K562 (cell line): ENCODE data around the gene UMODL1. TPM values are rescaled to one million over a fixed set of nuclear protein-coding genes. Genes with fewer than 3 reads are reported as not detected.

ENCODE experiments used
- ATAC-seq: fragments of 200-7000 bp; cut with Tn5 transposase; 3 replicates; pipeline ENCODE4 v1.9.1; 2020; ENCODE audit warnings: moderate library complexity
- BruUV-seq: library from RNA; stranded (reverse); fragments of 400-500 nt; replicated peaks from 2 replicates; lab custom pipeline; 2021; lab: Mats Ljungman, UMichigan
- CTCF ChIA-PET: fragments of 300-600 bp; formaldehyde crosslinking; extraction: SDS; loops from one replicate; lab custom pipeline; 2021; ENCODE audit warnings: low intra/inter-chr PET ratio; lab: Yijun Ruan, JAX
- POLR2A ChIA-PET: fragments of 300-600, 350-650 bp; sonication (Branson Sonifier 250); formaldehyde crosslinking; extraction: SDS; loops from one replicate; lab custom pipeline; 2021; ENCODE audit warnings: antibody characterized with exemption, inconsistent platforms; lab: Yijun Ruan, JAX
- DNase-seq, 4 experiments: peaks; one replicate each; pipeline versions ENCODE4 v3.0.0 to v3.0.0-alpha.2; 2011 to 2018; ENCODE audit warnings: low spot score in 3 of 4, mixed read lengths in 3 of 4; ENCODE audit errors: extremely low read depth in 1 of 4
- FAIRE-seq: peaks from 2 replicates; lab custom pipeline; 2011; peaks lifted over from hg19 to GRCh38; lab: Jason Lieb, UNC
- H2AFZ ChIP-seq: 2 replicates; pipeline ENCODE4 v1.6.0; 2011; ENCODE audit warnings: low read depth, low read length, control low read depth, inconsistent platforms
- H3K27ac ChIP-seq: fragments of 200-600 bp; 3 replicates; pipeline ENCODE4 v1.8.0; 2011; ENCODE audit warnings: low read depth, mild to moderate bottlenecking, control low read depth, inconsistent platforms, low read length, moderate library complexity, mixed read lengths; ENCODE audit errors: extremely low read depth
- H3K27me3 ChIP-seq, 2 experiments: fragments of 300-600 bp in 1 of 2; 2 replicates in 1 of 2; 3 replicates in 1 of 2; pipeline versions ENCODE4 v1.6.0 to v1.8.0; 2011; ENCODE audit warnings: inconsistent platforms in 2 of 2, low read length in 2 of 2, mild to moderate bottlenecking in 1 of 2, mixed read lengths in 1 of 2, moderate library complexity in 1 of 2; ENCODE audit not compliant: control insufficient read depth in 2 of 2, insufficient read depth in 2 of 2
- H3K36me3 ChIP-seq: fragments of 300-600 bp; 3 replicates; pipeline ENCODE4 v1.8.0; 2011; ENCODE audit warnings: mild to moderate bottlenecking, low read length, inconsistent platforms; ENCODE audit not compliant: control insufficient read depth, insufficient read depth
- H3K4me1 ChIP-seq, 2 experiments: fragments of 200-600 bp in 1 of 2; replicated peaks in 1 of 2; 2 replicates in 1 of 2; 3 replicates in 1 of 2; pipeline versions ENCODE4 v1.5.1 to v1.8.0; 2011; ENCODE audit warnings: inconsistent platforms in 2 of 2, low read length in 2 of 2, mild to moderate bottlenecking in 1 of 2, mixed read lengths in 1 of 2, moderate library complexity in 1 of 2; ENCODE audit not compliant: control insufficient read depth in 2 of 2, insufficient read depth in 2 of 2
- H3K4me2 ChIP-seq: 2 replicates; pipeline ENCODE4 v1.6.1; 2011; ENCODE audit warnings: low read length, control low read depth, inconsistent platforms, mixed read lengths; ENCODE audit not compliant: insufficient read depth
- H3K4me3 ChIP-seq: fragments of 200-600 bp; sonication (generic), shearing (Covaris generic); 2 replicates; pipeline ENCODE4 v1.5.1; 2016; ENCODE audit warnings: control low read depth, inconsistent platforms
- H3K79me2 ChIP-seq: fragments of 200-600 bp; 3 replicates; pipeline ENCODE4 v1.8.0; 2011; ENCODE audit warnings: low read length, inconsistent platforms; ENCODE audit not compliant: control insufficient read depth, insufficient read depth
- H3K9ac ChIP-seq, 2 experiments: 2 replicates each; pipeline versions ENCODE4 v1.6.0 to v1.6.1; 2011; ENCODE audit warnings: low read depth in 2 of 2, low read length in 2 of 2, control low read depth in 1 of 2, inconsistent platforms in 1 of 2, mild to moderate bottlenecking in 1 of 2, mixed read lengths in 1 of 2; ENCODE audit not compliant: insufficient read depth in 1 of 2
- H3K9me1 ChIP-seq: one replicate; pipeline ENCODE4 v1.6.0; 2011; ENCODE audit warnings: inconsistent platforms, mild to moderate bottlenecking, low read length, moderate library complexity; ENCODE audit not compliant: control insufficient read depth, insufficient read depth
- H3K9me3 ChIP-seq: replicated peaks from 2 replicates; pipeline ENCODE4 v1.5.1; 2011; ENCODE audit warnings: low read depth, low read length, inconsistent platforms; ENCODE audit not compliant: control insufficient read depth, insufficient read depth
- H4K20me1 ChIP-seq: replicated peaks from 2 replicates; pipeline ENCODE4 v1.6.1; 2011; ENCODE audit warnings: low read length, inconsistent platforms, mixed read lengths; ENCODE audit not compliant: control insufficient read depth, insufficient read depth
- CCNT2 ChIP-seq: IDR thresholded peaks from 2 replicates; pipeline ENCODE4 v1.6.1; 2011; ENCODE audit warnings: borderline replicate concordance, low read depth, mild to moderate bottlenecking, moderate library complexity, mixed read lengths, low read length; ENCODE audit not compliant: insufficient read length; ENCODE audit errors: extremely low read depth
- NCOR1 ChIP-seq: fragments of 450-650 bp; IDR thresholded peaks from 2 replicates; pipeline ENCODE4 v1.6.1; 2016; ENCODE audit warnings: mild to moderate bottlenecking, moderate library complexity
- ZBED1 ChIP-seq: IDR thresholded peaks from 2 replicates; pipeline ENCODE4 v1.6.1; 2014
- ZNF436 ChIP-seq: fragments of 250-450, 450-650 bp; sonication (Bioruptor Pico); formaldehyde crosslinking; IDR thresholded peaks from 2 replicates; pipeline ENCODE4 v1.7.0; 2020; ENCODE audit warnings: mild to moderate bottlenecking
- ZNF655 ChIP-seq: fragments of 250-450 bp; sonication (Bioruptor Pico); IDR thresholded peaks from 2 replicates; pipeline ENCODE4 v1.5.0; 2021
- WGBS: fragments of 100-300 bp; shearing (Covaris generic); methylation state at CpG from one replicate; pipeline ENCODE4 v1.1.6; 2016; ENCODE audit warnings: low coverage, mixed read lengths; ENCODE audit not compliant: insufficient coverage; ENCODE audit errors: missing lambda C conversion rate; 5-methylcytosine and 5-hydroxymethylcytosine counted together
- in situ Hi-C: fragments of 300-500 bp; cut with MboI; formaldehyde crosslinking; loops from 4 replicates; pipeline ENCODE4 v1.15.0; 2018; ENCODE audit warnings: inconsistent platforms, mixed read lengths
- intact Hi-C: fragments of 100-400 bp; cut with micrococcal nuclease; formaldehyde crosslinking; loops from 2 replicates; pipeline ENCODE4 v1.14.2; 2022
- polyA plus RNA-seq, 8 experiments: library from polyadenylated mRNA; depleted of rRNA in 4 of 8; stranded (reverse) in 5 of 8; unstranded in 3 of 8; fragments of >200 nt; fragmentation: Nextera tagmentation in 2 of 8; fragmentation: Illumina TruSeq in 1 of 8; extraction: Ambion mirVana in 2 of 8; extraction: Trizol in 1 of 8; gene quantifications; 2 replicates each; pipeline versions ENCODE4 v1.2.1 to v1.2.3, GENCODE V29; 2011 to 2014; ENCODE audit warnings: inconsistent platforms in 1 of 8, missing spikeins in 1 of 8
- total RNA-seq, 7 experiments: library from RNA; depleted of rRNA in 6 of 7; stranded (reverse); fragments of >200 nt in 6 of 7; fragmentation: Illumina TruSeq in 2 of 7; extraction: Trizol in 2 of 7; gene quantifications; 2 replicates each; pipeline versions ENCODE4 v1.2.1 to v1.2.3, GENCODE V29; 2011 to 2021; ENCODE audit warnings: low replicate concordance in 1 of 7

The UMODL1 gene
- total and polyA plus RNA-seq, 9 of the 15 experiments (the other 6 are each of a cell fraction or from before 2014, with no cell fraction given): not detected

- DNase-seq: no peak
- no peaks in the 10 kb centered on the region for H3K79me2 ChIP-seq
- TF ChIP-seq ZNF655 (CRISPR knock-in tag) (no peak), NCOR1 (no peak), CCNT2 (no peak), ZBED1 (no peak), ZNF436 (CRISPR knock-in tag) (no peak)
- peaks cover 18% of the 10 kb centered on the region for H4K20me1 ChIP-seq
- no TSS peak for BruUV-seq
- no peaks in the 10 kb centered on the region for H3K4me1 ChIP-seq
- no peaks in the 10 kb centered on the region for H3K9me3 ChIP-seq
- no peak for ATAC-seq
- no peaks in the 10 kb centered on the region for H3K36me3 ChIP-seq
- H3K27me3 ChIP-seq: peaks cover 37 to 56% of the 10 kb centered on the region in 2 experiments
- no peak overlapping the region for H3K27ac ChIP-seq
- H3K9me1 ChIP-seq: no peaks in the 10 kb centered on the region
- CTCF ChIA-PET: no interaction called here
- H3K9ac ChIP-seq: no peak overlapping the region
- H3K4me3 ChIP-seq: no peak overlapping the region
- WGBS: 0% methylated on average over 8 of the region's 8 CpGs
- in situ Hi-C loops (no loop called here), intact Hi-C loops (no loop called here)
- H3K4me2 ChIP-seq: no peak overlapping the region
- FAIRE-seq: no peak
- POLR2A ChIA-PET: interaction anchor here (0.6 to 1.3 kb wide), 2 partner anchors 9 to 245 kb away, joined by 3 read pairs; no protein-coding TSS in a partner anchor
- no peak overlapping the region for H2AFZ ChIP-seq
Measured at GRCh38 chr21:42133131-42133530, 62.0 kb downstream of the UMODL1 start.
